GM15510 (cell line): Measurements from ENCODE around the gene LRRC3C.

Source experiments
- POLR2A ChIP-seq: IDR thresholded peaks from 3 replicates; pipeline ENCODE4 v1.6.1; 2011; ENCODE audit warnings: borderline replicate concordance; ENCODE audit not compliant: insufficient read length; ENCODE audit errors: extremely low read depth

LRRC3C gene

DNA sequence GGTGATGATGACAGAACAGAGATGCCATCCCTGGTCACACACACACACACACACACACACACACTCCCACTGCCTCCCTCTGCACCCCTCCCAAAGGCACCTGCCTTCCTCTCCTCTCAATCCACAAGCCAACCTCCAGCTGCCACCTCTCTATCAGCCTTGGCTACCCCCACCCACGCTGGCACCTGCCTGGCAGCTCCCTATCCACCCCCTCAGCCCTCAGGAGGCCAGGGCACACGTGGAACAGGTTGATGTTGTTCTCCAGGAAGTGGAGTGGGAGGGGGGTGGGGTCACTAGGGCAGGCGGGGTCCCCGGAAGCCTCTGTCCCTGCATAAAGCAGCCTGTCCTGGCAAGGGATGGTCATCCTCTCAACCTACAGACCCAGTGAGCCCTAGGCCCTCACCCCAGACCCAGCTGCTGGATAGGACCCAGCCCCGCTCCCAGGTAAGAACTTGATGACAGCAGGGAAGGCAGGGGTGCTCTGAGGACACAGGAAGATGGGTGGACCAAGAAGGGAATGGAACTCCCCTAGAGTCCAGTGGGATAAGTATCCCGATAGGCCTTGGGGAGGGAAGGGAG, 35.2 kb downstream of the LRRC3C start, which contains the start of gene GSDMA:
Gene GSDMA, plus strand, starts transcription at position 363 of the 579 bp plus-strand sequence. CDS start 2,684 bp downstream, outside the sequence.
- TF ChIP-seq POLR2A = no peak

DNA sequence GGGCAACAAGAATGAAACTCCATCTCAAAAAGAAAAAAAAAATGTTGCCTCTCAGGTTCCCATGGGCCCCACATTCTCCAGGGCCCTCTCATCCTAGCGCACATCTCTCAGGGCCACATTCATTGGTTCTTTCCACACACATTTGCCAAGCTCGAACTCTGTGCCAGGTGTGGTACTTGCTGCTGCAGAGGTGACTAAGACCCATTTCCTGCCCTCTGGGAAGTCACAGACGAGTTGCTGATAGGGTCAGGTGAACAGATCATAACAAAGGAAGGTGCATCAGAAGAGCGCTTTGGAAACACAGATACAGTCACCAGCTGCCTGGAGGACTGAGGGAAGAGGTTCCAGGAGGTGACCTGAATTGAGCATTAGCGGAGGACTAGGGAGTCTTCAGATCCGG, 36.3 kb downstream of the LRRC3C start:
- no peak for TF ChIP-seq POLR2A

DNA sequence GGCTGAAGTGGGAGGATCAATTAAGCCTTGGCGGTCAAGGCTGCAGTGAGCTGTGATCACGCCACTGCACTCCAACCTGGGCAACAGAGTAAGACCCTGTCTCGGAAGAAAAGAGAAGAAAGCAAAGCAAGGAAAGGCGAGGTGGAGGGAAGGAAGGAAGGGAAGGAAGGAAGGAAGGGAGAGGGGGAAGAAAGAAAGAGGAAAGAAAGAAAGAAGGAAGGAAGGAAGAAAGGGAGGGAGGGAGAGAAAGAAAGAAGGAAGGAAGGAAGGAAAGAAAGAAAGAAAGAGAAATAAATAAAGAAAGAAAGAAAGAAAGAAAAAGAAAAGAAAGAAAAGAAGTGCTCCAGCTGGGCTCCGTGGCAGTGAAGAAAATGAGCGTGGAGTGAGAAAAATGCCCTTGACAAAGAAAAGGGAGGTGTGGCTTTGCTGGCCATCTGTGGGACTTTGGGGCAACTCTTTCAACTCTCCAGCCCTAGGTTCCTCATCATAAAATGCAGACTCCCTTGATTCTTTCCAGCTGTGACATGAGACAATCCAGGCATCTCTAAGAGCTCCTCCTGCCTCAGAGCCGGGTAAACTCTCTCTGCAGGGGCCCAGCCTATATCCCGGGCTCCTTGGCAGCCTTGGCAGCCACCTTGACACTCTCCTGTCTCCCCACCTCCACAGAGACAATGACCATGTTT, 37.6 kb downstream of the LRRC3C start:
- TF ChIP-seq POLR2A = no peak

DNA sequence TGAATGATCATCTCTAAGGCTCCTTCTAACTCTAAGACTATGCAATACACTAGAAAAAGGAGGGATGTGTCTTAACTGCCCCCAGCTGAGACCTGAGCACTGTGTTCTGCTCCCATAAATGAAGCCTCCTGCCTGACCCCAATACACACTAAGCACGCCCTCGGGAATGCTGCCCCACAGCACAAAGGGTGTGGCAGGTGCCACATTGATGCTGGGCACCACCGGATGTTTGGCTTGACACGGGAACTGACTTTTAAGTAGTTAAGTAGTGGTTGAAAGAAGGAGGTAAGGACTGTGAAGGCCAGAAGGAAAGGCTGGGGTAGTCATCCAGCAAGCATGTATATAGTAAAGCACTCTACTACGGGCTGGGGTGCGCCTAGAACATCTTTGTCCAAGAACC, 39.2 kb downstream of the LRRC3C start:
- TF ChIP-seq POLR2A = no peak

DNA sequence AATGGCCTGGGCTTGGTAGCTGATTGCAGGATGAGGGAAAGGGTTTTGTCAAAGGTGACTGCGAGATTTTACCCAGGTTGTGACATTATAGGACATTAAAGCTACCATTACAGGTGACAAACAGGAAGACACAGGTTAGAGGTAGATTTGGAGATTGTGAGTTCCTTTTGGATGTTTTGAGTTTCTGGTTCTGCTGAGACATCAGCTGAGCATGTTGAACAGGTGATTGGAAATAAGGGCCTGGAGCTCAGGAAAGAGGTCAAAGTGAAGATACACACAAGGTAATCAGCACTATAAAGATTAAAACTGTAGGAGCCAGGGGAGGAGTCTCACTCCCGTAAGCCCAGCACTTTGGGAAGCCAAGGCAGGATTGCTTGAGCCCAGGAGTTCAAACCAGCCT, 41.2 kb downstream of the LRRC3C start:
- TF ChIP-seq POLR2A = no peak

DNA sequence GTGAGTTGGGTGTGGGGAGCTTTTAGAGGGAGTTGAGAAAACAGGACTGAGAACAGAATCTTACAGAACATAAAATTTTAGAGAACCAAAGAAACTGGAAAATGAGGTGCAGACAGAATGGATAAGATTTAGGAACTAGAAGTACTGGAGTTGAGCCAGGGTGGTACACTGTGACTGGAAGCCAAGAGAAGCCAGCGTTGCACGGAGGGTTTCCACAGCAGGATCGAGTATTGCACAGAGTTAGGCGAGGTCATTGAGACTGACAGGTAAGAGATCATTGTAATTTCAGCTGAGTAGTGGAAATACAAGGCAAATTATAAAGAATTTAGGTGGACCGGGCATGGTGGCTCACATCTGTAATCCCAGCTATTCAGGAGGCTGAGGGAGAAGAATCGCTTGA, 41.8 kb downstream of the LRRC3C start:
- no peak for TF ChIP-seq POLR2A

DNA sequence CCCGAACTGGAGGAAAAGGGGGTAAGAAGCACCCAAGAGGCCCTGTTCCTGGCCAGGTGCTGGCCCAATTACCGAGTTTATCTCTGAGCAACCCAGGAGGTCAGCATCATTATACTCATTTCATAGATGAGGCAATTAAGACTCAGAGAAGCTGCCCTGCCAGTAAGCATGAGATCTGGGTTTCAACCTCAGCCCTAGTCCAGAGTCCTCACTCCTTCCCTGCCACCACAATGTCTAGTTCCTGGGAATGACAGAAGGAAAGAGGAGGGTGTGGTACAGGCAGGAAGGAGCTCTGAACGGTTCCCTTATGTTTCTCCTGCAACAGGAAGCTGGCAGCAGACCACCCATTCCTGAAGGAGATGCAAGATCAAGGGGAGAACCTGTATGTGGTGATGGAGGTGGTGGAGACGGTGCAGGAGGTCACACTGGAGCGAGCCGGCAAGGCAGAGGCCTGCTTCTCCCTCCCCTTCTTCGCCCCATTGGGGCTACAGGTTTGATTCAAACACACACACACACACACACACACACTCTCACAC, 42.7 kb downstream of the LRRC3C start:
- no peak for TF ChIP-seq POLR2A

DNA sequence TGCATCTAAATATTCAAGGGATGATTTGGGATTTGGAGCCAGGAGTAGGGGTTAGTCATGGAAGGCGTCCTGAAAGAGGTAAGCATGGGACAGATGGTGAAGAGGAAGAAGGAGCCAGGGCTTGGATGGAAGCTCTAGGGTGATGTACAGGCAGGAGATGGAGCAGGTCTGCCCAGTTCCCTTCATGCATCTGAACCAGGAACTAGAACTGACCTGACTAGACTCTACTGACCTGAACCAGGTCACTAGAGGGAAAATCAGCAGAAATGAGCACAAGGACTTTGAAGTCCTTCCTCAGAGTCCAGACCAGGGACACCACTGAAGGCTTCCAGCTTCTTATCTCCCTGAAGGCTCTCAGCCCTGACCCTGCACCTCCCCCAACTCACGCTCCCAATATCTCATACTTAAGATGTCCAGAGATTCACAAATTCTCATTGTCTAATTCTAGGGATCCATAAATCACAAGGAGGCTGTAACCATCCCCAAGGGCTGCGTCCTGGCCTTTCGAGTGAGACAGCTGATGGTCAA, 43.6 kb downstream of the LRRC3C start:
- no peak for TF ChIP-seq POLR2A

DNA sequence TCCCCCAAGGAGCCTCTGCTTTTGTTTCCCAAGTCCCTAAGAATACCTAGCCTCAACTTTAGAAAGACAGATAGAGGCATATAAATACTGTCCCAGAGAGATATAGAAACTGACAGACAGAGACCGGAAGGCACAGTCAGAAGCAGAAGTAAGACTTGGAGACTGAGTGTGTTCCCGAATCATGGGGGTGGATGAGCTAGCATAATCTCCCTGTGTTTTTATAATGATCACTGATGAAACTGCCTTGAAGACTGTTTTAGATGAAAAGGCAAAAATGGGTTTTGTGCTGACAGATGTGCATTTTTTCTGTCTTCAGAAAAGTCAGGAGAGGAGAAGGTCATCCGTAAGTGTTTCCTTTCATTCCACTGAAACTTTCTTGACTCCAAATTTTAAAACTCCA, 44.7 kb downstream of the LRRC3C start:
- no peak for TF ChIP-seq POLR2A

DNA sequence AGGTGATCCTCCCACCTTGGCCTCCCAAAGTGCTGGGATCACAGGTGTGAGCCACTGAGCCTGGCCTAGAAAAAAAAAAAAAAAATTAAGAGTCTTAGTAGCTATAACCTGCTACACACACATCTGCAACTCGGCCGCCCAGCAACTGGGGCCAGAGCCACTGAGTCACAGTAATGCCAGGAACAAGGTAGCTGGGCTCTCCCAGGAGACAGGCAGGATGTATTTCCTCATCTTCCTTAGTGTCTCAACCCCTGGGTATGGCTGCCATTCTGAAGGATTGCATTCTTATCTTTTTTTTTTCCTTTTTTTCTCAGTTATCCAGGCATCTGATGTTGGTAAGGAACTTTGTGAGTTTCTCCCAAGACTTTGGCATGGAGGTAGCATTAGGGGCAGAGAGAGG, 46.0 kb downstream of the LRRC3C start:
- TF ChIP-seq POLR2A = no peak

DNA sequence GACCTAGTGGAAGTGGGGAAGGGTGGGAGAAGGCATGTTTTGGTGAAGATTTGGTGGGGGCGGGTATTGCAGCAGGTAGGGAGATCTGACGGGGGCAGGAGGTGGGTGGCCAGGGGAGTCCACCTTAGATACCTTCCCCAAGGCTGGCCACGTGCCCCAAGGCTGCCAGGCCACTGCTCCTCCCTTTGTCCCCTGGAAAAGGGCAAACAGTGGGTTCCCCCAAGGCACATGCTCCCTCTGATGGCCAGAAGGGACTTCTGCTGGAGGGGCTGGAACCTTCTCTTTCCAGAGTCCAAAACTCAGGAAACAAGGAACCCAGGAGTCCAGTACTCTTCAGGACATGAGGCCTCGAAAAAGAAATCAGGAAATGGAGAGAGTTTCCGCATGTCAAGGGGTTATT, 46.9 kb downstream of the LRRC3C start:
- TF ChIP-seq POLR2A = no peak

DNA sequence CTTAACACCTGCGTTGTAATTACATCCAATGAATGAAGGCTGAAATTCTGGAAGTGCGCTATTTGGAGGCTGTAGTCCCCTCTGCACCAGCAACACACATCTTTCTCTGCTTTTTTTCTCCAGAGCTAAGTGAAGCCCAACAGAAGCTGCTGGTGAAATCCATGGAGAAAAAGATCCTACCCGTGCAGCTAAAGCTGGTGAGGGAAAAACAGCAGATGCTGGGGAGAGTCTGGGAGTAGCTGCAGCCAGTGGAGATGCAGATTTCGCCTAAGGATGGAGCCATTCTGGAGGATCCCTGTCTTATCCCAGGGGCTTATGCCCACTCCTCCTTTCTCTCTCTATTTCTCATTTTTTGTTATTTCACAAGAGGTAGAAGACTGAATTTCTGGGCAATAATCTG, 48.3 kb downstream of the LRRC3C start:
- TF ChIP-seq POLR2A = no peak

DNA sequence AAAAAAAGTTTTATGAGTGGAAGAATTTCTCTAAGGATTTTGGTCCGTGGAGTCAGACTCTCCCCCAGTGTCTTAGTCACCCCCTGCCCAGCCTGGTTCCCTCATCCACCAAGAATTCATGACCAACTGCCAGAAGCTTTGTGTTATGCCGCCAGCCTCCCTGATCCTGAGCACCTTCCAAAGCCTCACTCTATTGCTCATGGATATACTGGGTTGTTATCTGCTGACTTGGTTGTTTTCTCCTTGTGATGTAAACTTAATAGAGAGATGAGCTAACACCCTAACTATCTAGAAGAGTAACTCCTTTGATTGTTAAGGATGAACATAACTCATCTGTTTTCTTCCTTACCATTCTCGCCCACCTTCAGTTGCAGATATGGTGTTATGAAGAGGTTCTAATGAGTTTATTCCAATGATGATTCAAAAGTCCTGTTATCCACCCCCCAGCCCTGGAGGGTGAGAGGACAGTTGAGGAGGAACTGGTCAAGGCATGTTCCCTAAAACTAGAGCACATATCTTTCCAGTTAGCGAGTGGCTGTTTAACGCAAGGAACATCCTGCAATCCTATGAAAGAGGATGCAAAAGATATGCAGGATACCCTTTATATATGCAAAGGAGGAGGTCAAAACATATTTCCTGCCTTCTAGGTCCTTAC, 51.6 kb downstream of the LRRC3C start:
- no peak for TF ChIP-seq POLR2A

DNA sequence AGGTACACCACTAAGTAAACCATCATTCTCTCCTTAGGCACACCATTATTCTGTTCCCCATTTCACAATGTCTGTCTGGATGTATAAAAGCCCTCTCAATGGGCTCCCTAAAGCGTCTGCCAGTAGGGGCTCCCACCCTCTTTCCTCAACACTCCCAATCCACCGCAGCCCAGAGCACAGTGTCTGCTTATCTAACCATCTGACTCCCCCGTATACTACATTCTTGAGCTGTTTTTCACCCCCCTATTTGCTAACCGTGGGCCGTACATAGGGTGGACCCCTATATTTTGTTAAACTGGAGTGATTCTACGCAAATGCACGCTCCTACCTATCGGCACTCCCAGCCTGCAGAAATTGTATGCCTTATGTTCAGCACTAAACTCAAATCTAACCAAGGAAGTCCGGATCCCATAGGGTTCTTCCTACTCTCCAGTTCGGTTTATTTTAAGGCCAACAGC, 52.4 kb downstream of the LRRC3C start:
- TF ChIP-seq POLR2A = no peak

DNA sequence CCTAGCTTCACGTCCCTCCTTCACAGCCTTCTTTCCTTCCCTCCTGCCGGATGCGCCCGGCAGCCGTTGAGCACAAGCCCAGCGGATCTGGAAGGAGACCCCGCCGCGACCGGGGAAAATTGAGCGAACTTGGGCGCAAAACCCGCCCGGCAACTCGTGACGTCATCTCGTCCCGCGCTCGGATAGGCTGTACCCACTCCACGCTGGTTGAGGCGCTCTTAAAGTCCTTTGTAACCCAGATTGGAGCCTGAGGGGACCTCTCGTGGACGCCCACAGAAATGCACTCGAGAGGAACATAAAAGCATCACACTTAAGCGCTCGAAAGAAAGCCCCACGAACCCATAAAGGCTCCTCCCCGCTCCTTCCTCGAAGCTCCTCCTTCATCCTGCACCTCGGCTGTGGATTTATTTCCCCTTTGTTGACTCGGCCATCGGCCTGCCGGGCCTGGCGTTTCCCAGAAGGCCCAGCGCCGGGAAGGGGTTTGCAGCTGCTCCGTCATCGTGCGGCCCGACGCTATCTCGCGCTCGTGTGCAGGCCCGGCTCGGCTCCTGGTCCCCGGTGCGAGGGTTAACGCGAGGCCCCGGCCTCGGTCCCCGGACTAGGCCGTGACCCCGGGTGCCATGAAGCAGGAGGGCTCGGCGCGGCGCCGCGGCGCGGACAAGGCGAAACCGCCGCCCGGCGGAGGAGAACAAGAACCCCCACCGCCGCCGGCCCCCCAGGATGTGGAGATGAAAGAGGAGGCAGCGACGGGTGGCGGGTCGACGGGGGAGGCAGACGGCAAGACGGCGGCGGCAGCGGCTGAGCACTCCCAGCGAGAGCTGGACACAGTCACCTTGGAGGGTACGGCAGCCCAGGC, 53.0 kb downstream of the LRRC3C start, which contains the start of gene PSMD3:
Gene PSMD3, plus strand, starts transcription at position 457 of the 856 bp plus-strand sequence. Its CDS starts 164 bp downstream, at position 621.
- peak; percentile 77 for TF ChIP-seq POLR2A

DNA sequence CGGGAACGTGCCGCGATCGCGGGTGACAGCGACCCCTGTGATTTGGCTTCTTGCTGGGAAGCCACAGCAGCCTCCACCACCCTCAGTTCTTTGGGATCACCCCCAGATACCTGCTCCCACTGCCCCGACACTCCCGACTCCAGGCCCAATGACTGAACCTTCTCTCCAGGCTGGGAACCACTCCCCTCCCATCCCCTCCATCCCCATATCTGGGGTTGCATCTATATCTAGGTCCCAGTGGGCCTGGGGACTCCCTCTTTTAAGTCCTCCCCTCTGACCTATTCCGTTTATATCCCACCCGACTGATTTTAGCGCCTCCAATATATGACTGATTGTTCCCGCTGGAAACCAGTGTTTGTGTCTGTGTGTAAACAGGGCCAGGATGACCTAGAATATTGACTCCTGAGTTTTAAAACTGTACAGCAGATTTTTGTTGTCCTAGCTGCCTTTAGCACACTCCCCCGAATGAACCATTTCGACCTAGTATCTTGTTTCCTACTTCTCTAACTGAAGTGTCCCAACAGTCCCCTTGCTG, 53.7 kb downstream of the LRRC3C start:
- no peak for TF ChIP-seq POLR2A
